Panc1 (cell line): ENCODE measurements around the gene CHODL. TPM values are rescaled to one million over a fixed set of nuclear protein-coding genes. Genes with fewer than 3 reads are reported as not detected.

Source experiments
- ATAC-seq: fragments of 200-7000 bp; cut with Tn5 transposase; 2 replicates; pipeline ENCODE4 v1.9.1; 2020; ENCODE audit warnings: mild to moderate bottlenecking, moderate library complexity
- BruUV-seq: library from RNA; stranded (reverse); fragments of 400-500 nt; replicated peaks from 2 replicates; lab custom pipeline; 2021; lab: Mats Ljungman, UMichigan
- CTCF ChIA-PET: fragments of 300-600 bp; sonication (Branson Sonifier 250); formaldehyde crosslinking; loops from one replicate; lab custom pipeline; 2022; ENCODE audit warnings: antibody characterized with exemption; lab: Charles Lee
- POLR2A ChIA-PET: fragments of 300-600 bp; sonication (Branson Sonifier 250); formaldehyde crosslinking; loops from one replicate; lab custom pipeline; 2022; ENCODE audit warnings: antibody characterized with exemption; lab: Charles Lee
- DNase-seq: peaks from one replicate; pipeline ENCODE4 v3.0.0-alpha.2; 2010; ENCODE audit warnings: low read depth, low spot score
- H3K27ac ChIP-seq: 2 replicates; pipeline ENCODE4 v1.5.1; 2011; ENCODE audit warnings: mild to moderate bottlenecking, low read length, inconsistent platforms
- H3K27me3 ChIP-seq: fragments of 200-500 bp; sonication (Bioruptor generic); 2 replicates; pipeline ENCODE4 v1.6.0; 2014; ENCODE audit warnings: low read length, inconsistent platforms; ENCODE audit not compliant: control insufficient read depth, insufficient read depth
- H3K36me3 ChIP-seq: fragments of 200-500 bp; sonication (Bioruptor generic); 2 replicates; pipeline ENCODE4 v1.5.1; 2014; ENCODE audit warnings: inconsistent platforms, mild to moderate bottlenecking, low read length, moderate library complexity; ENCODE audit not compliant: control insufficient read depth, insufficient read depth
- H3K4me1 ChIP-seq: 2 replicates; pipeline ENCODE4 v1.5.1; 2011; ENCODE audit warnings: inconsistent platforms, mild to moderate bottlenecking, low read length, moderate library complexity; ENCODE audit not compliant: control insufficient read depth, insufficient read depth
- H3K4me3 ChIP-seq, 2 experiments: 2 replicates each; pipeline ENCODE4 v1.5.1; 2011 to 2012; ENCODE audit warnings: low read depth in 2 of 2, low read length in 2 of 2, mild to moderate bottlenecking in 2 of 2, inconsistent platforms in 1 of 2, moderate library complexity in 1 of 2
- H3K9me3 ChIP-seq: fragments of 200-500 bp; sonication (Bioruptor generic); 2 replicates; pipeline ENCODE4 v1.5.1; 2014; ENCODE audit warnings: low read depth, mild to moderate bottlenecking, inconsistent platforms, low read length, moderate library complexity; ENCODE audit not compliant: control insufficient read depth, insufficient read depth
- CTCF ChIP-seq: fragments of 450-650 bp; IDR thresholded peaks from 2 replicates; pipeline ENCODE4 v1.5.1; 2017; ENCODE audit warnings: mild to moderate bottlenecking
- POLR2AphosphoS5 ChIP-seq: IDR thresholded peaks from 2 replicates; pipeline ENCODE4 v1.6.1; 2012; ENCODE audit warnings: mild to moderate bottlenecking, low read depth, low read length, moderate library complexity
- REST ChIP-seq, 2 experiments: IDR thresholded peaks; 2 replicates each; pipeline ENCODE4 v1.6.1; 2011 to 2012; ENCODE audit warnings: low read depth in 2 of 2, control low read depth in 1 of 2, low read length in 1 of 2, mild to moderate bottlenecking in 1 of 2, moderate library complexity in 1 of 2; ENCODE audit not compliant: insufficient read depth in 1 of 2
- SIN3A ChIP-seq: IDR thresholded peaks from 2 replicates; pipeline ENCODE4 v1.6.1; 2012; ENCODE audit warnings: low read depth, mild to moderate bottlenecking, low read length, moderate library complexity, borderline replicate concordance; ENCODE audit not compliant: insufficient read depth
- TCF7L2 ChIP-seq: IDR thresholded peaks from 2 replicates; pipeline ENCODE4 v1.6.1; 2011; ENCODE audit warnings: mild to moderate bottlenecking, low read depth, low read length, inconsistent platforms
- in situ Hi-C: cut with HindIII; loops from 2 replicates; pipeline ENCODE4 v1.10.0; 2016; ENCODE audit warnings: low sequenced_read_pairs, low pct_unique_long_range_greater_than_20kb
- intact Hi-C: fragments of 100-400 bp; cut with micrococcal nuclease; formaldehyde crosslinking; loops from one replicate; pipeline ENCODE4 v1.10.0; 2022; ENCODE audit not compliant: unreplicated experiment
- total RNA-seq: library from RNA; stranded (reverse); gene quantifications from one replicate; pipeline ENCODE4 v1.2.1, GENCODE V29; 2021; ENCODE audit not compliant: unreplicated experiment

CHODL gene
- total RNA-seq, 1 experiment from 2014 or later, result 0.10 TPM

GRCh38 chr21:18294100-18294499, 49.5 kb downstream of the CHODL start:
- TF ChIP-seq REST (IDR thresholded peaks at IDR 0.05; ENCODE audit: insufficient read depth in 1 of 2, low read depth in 2 of 2, low read length in 1 of 2), result no peak
- no peak for TF ChIP-seq CTCF
- TF ChIP-seq SIN3A, result no peak
- TF ChIP-seq TCF7L2, result no peak
- TF ChIP-seq POLR2AphosphoS5, result no peak
- DNase-seq, result no peak
- no peak for ATAC-seq
- intact Hi-C loops, result no loop called here
- no peaks in the 10 kb centered on the region for H3K4me1 ChIP-seq
- ChIA-PET POLR2A (no interaction called here), CTCF (no interaction called here)
- in situ Hi-C loops, result no loop called here
- no peaks in the 10 kb centered on the region for H3K9me3 ChIP-seq
- H3K4me3 ChIP-seq, result no peak overlapping the region
- no TSS peak for BruUV-seq
- no peaks in the 10 kb centered on the region for H3K27me3 ChIP-seq
- no peak overlapping the region for H3K27ac ChIP-seq
- H3K36me3 ChIP-seq, result no peaks in the 10 kb centered on the region

GRCh38 chr21:18298228-18298627, 53.6 kb downstream of the CHODL start:
- DNase-seq (no peak), ATAC-seq (no peak)
- H3K4me1 ChIP-seq, result no peaks in the 10 kb centered on the region
- intact Hi-C loops (loop anchor here (5.0 kb wide), 1 partner anchor 64 kb away; no protein-coding TSS in a partner anchor), in situ Hi-C loops (no loop called here)
- ChIA-PET POLR2A (no interaction called here), CTCF (no interaction called here)
- H3K27ac ChIP-seq, result no peak overlapping the region
- TF ChIP-seq TCF7L2 (no peak), CTCF (no peak), REST (IDR thresholded peaks at IDR 0.05; ENCODE audit: insufficient read depth in 1 of 2, low read depth in 2 of 2, low read length in 1 of 2) (no peak), SIN3A (no peak), POLR2AphosphoS5 (no peak)
- no peaks in the 10 kb centered on the region for H3K27me3 ChIP-seq
- BruUV-seq, result no TSS peak
- H3K9me3 ChIP-seq, result no peaks in the 10 kb centered on the region
- no peak overlapping the region for H3K4me3 ChIP-seq
- no peaks in the 10 kb centered on the region for H3K36me3 ChIP-seq

Other genes starting within 250 kb of the CHODL start
- not detected for gene TMPRSS15, start 159.0 kb downstream of the CHODL start, total RNA-seq